ENCODE data around the gene HSFY2.
"Not testable (repeated sequence)": the region's sequence is repeated elsewhere in the genome, so short reads cannot be mapped to it uniquely, and the experiment has no call there.

Gene HSFY2

GRCh38 chrY:18773635-18774034 lies at the start of gene HSFY2:
HSFY2 (minus strand) TSS chrY:18773735; CDS start chrY:18773618, 117 bp downstream.
- DNase-seq = not testable (repeated sequence)

GRCh38 chrY:18815751-18816150 lies 42.2 kb upstream of the HSFY2 start:
- DNase-seq = not testable (repeated sequence)

DNA sequence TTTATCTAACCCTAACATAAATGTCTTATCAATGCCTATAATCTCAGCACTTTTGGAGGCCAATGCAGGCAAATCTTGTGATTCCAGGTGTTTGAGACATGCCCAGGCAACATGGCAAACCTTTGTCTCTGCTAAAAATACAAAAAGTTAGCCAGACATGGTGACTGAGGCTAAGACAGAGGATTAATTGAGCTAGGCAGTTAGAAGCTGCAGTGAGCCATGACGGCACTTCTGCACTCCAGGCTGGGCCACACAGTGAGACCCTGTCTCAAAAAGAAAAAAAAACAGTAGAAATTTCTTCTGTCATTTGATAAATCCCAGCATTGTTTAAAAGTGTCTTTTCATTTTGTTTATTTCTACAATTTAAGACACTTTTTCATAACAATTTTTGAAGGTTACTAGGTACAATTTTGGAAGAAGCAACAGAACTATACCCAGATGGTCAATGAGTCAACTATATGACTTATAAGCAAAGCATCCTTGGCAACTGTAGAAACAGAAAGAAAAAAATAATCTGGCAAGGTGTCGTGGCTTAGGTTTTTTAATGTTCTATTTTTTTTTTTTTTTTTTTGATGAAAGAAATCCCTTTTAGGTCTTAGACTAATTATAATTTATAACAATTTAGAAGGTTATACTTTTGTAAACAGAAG lies 15.3 kb upstream of the HSFY2 start:
- not testable (repeated sequence) for DNase-seq

DNA sequence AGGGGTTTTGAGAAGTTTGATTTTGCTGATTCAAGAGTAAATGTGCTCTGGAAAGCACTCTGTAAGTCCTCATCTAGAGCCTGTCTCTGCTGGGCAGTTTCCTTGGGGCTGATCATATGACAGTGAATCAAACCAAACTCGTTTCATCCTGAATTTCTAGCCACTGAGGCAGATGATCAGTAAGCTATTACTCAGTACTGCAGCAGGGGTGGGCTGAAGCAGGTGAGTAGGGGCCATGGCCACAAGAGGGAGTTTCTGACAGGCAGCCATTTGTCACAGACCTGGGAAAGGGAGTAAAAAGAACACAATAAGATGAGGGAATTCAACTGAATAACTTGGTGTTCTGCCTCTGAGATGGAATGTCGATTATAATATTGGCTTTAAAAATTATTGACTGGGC lies 19.5 kb downstream of the HSFY2 start:
- DNase-seq = not testable (repeated sequence)

DNA sequence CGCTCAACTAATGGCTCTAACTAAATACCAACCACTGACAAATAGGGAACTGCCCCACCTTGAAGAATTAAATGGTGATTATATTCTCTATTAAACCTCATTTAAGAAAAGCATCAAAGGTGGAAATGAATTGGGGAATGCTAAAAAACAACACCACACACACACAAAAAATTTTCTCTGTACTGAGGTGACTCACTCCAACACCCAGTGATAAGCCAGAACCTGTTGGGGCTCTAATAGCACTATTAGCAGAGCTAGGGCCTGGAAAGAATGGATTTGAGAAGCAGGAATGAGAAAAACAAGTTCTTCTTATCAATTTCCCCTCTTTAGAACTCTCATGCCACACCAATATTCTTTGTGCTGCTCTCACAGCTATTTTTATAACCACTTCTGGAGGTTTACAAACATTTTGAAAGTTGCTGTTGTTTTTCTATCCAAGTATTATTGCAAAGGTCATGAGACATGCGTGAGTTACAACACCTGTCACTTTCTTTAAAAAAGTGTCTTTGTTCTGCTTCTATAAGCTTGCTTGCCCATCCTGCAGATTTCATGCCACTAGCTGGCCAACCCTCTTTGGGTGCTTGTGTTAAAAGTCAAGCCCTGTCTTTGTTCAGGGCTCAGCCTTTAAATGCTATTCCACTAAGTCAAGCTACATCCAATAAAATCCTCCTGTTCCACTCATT lies 20.3 kb downstream of the HSFY2 start:
- DNase-seq = not testable (repeated sequence)

DNA sequence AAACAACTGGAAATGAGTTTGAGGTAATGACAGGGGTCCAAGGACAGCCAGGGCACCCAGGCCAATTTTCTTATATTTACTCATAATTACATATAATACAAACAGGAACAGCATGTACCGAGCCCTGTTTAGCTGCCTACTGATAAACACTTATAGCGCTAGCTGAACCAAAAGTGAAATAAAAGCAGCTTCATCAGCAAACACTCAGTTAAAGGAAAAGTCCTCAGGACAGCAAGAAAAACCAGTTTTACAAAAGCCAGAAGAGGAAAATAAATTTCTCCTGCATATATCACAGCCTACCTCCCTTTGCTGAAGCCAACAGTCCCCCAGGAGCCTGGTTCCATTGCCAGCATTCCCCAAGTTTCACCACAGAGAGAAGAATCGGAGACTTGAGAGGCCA lies 49.8 kb downstream of the HSFY2 start:
- DNase-seq = not testable (repeated sequence)
